ENCODE measurements around the gene SERTAD1.

DNA sequence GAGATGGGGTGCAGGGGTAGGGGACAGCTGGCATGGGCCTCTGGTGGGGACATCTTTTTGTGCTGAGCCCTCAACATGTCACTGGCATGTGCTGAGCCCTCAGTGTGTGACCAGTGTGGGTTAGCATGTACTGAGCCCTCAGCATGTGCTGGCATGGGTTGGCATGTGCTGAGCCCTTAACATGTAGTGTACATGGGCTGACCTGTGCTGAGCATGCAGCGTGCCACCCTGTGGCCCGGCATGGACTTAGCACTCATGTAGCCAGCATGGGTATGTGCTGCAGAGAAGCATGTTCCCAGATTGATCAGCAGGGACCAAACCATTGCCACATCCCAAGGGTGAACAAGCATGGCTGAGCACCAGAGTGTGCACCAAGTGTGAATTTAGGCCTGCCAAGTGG lies 47.3 kb downstream of the SERTAD1 start:
- TF ChIP-seq, protein P1, sequence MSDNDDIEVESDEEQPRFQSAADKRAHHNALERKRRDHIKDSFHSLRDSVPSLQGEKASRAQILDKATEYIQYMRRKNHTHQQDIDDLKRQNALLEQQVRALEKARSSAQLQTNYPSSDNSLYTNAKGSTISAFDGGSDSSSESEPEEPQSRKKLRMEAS (IDR thresholded peaks at IDR 0.05; ENCODE audit: low read depth, low read length): no peak
- TF ChIP-seq, protein P2, sequence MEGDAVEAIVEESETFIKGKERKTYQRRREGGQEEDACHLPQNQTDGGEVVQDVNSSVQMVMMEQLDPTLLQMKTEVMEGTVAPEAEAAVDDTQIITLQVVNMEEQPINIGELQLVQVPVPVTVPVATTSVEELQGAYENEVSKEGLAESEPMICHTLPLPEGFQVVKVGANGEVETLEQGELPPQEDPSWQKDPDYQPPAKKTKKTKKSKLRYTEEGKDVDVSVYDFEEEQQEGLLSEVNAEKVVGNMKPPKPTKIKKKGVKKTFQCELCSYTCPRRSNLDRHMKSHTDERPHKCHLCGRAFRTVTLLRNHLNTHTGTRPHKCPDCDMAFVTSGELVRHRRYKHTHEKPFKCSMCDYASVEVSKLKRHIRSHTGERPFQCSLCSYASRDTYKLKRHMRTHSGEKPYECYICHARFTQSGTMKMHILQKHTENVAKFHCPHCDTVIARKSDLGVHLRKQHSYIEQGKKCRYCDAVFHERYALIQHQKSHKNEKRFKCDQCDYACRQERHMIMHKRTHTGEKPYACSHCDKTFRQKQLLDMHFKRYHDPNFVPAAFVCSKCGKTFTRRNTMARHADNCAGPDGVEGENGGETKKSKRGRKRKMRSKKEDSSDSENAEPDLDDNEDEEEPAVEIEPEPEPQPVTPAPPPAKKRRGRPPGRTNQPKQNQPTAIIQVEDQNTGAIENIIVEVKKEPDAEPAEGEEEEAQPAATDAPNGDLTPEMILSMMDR (IDR thresholded peaks at IDR 0.05; ENCODE audit: low read depth, low read length): no peak
- no peak for TF ChIP-seq POLR2A (IDR thresholded peaks at IDR 0.05; ENCODE audit: extremely low read depth, insufficient read length)

Measured in NB4 (cell line).